ENCODE measurements around the gene FREM3.

DNA sequence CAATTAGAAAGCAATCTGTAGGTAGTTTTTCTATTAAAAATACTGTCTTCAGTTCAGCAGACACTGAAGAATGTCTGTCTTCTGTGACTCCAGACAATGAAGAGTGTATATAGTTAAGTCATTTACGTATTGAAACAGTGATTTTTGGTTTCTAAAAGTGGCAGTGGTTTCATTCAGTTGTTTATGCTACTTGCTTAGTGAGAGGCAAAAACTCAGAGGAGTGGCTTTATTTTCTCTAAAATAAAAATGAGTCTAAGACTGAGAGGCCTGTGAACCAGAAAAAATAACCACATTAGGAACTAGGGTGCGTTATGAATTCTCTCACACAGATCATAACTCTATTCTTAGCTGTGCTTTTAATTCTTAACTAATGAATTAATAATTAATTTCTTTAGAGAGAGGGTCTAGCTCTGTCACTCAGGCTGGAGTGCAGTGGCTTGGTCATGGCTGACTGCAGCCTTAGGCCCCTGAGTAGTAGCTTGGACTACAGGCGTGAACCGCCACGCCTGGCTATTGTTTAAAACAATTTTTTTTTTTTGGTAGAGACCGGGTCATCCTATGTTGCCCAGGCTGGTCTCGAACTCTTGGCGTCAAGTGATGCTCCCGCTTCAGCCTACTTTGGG, 31.4 kb downstream of the FREM3 start:
- no peak for TF ChIP-seq CTCF (IDR thresholded peaks at IDR 0.05)
- no peak for TF ChIP-seq EZH2 (IDR thresholded peaks at IDR 0.05)
- TF ChIP-seq EZH2phosphoT487 (IDR thresholded peaks at IDR 0.05) = no peak
